GM12878 (cell line): ENCODE data around the gene CSNK1G2. TPM values are rescaled to one million over a fixed set of nuclear protein-coding genes. Genes with fewer than 3 reads are reported as not detected.

Source experiments
- ATAC-seq: fragments of 200-7000 bp; cut with Tn5 transposase; 3 replicates; pipeline ENCODE4 v1.9.1; 2020; ENCODE audit warnings: mild to moderate bottlenecking, moderate library complexity
- BruUV-seq: library from RNA; stranded (reverse); fragments of 400-500 nt; replicated peaks from 2 replicates; lab custom pipeline; 2021; lab: Mats Ljungman, UMichigan
- CTCF ChIA-PET: fragments of 300-600 bp; sonication (Branson Sonifier 250); formaldehyde crosslinking; extraction: SDS; loops from one replicate; lab custom pipeline; 2021; ENCODE audit warnings: inconsistent platforms; lab: Yijun Ruan, JAX
- POLR2A ChIA-PET: fragments of 350-600 bp; formaldehyde crosslinking; extraction: SDS; loops from one replicate; lab custom pipeline; 2021; ENCODE audit warnings: inconsistent platforms; lab: Charles Lee
- RAD21 ChIA-PET: fragments of 300-600 bp; sonication (Branson Sonifier 250); formaldehyde crosslinking; loops from one replicate; lab custom pipeline; 2023; ENCODE audit warnings: antibody characterized with exemption; ENCODE audit not compliant: unreplicated experiment; lab: Charles Lee
- SMC1A ChIA-PET: fragments of 300-600 bp; sonication (Branson Sonifier 250); formaldehyde crosslinking; loops from one replicate; lab custom pipeline; 2023; ENCODE audit not compliant: unreplicated experiment, uncharacterized antibody; lab: Charles Lee
- DNase-seq: peaks from one replicate; pipeline ENCODE4 v3.0.0-alpha.2; 2011; ENCODE audit warnings: low read depth, low spot score
- FAIRE-seq: peaks from 3 replicates; lab custom pipeline; 2011; peaks lifted over from hg19 to GRCh38; lab: Jason Lieb, UNC
- H2AFZ ChIP-seq: 2 replicates; pipeline ENCODE4 v1.6.0; 2011; ENCODE audit warnings: low read depth, low read length, control low read depth; ENCODE audit not compliant: control insufficient read depth
- H3K27ac ChIP-seq: 2 replicates; pipeline ENCODE4 v1.5.1; 2011; ENCODE audit warnings: control low read depth; ENCODE audit not compliant: control insufficient read depth, insufficient read depth
- H3K27me3 ChIP-seq, 2 experiments: replicated peaks in 1 of 2; 2 replicates each; pipeline versions ENCODE4 v1.6.0 to v1.6.1; 2011; ENCODE audit warnings: low read length in 1 of 2; ENCODE audit not compliant: control insufficient read depth in 2 of 2, insufficient read depth in 2 of 2
- H3K36me3 ChIP-seq, 2 experiments: 2 replicates each; pipeline ENCODE4 v1.5.1; 2011; ENCODE audit warnings: low read length in 1 of 2; ENCODE audit not compliant: control insufficient read depth in 2 of 2, insufficient read depth in 2 of 2
- H3K4me1 ChIP-seq: 2 replicates; pipeline ENCODE4 v1.6.1; 2011; ENCODE audit warnings: mild to moderate bottlenecking, low read length, moderate library complexity, mixed read lengths; ENCODE audit not compliant: control insufficient read depth, insufficient read depth
- H3K4me2 ChIP-seq: 2 replicates; pipeline ENCODE4 v1.6.0; 2011; ENCODE audit warnings: control low read depth; ENCODE audit not compliant: control insufficient read depth, insufficient read depth
- H3K4me3 ChIP-seq: fragments of 200-600 bp; sonication (generic); 2 replicates; pipeline ENCODE4 v1.5.1; 2016
- H3K79me2 ChIP-seq: 2 replicates; pipeline ENCODE4 v1.6.0; 2011; ENCODE audit warnings: low read length; ENCODE audit not compliant: control insufficient read depth, insufficient read depth
- H3K9ac ChIP-seq: 2 replicates; pipeline ENCODE4 v1.8.0; 2011; ENCODE audit warnings: low read length, control low read depth, mixed read lengths; ENCODE audit not compliant: control insufficient read depth, insufficient read depth
- H3K9me3 ChIP-seq: replicated peaks from 3 replicates; pipeline ENCODE4 v1.5.1; 2011; ENCODE audit warnings: mild to moderate bottlenecking, low read length; ENCODE audit not compliant: control insufficient read depth, insufficient read depth
- H4K20me1 ChIP-seq: 2 replicates; pipeline ENCODE4 v1.6.0; 2011; ENCODE audit not compliant: control insufficient read depth, insufficient read depth
- ATF3 ChIP-seq: IDR thresholded peaks from 2 replicates; pipeline ENCODE4 v1.6.1; 2011; ENCODE audit warnings: low read depth, mild to moderate bottlenecking, low read length, moderate library complexity, borderline replicate concordance; ENCODE audit errors: extremely low read depth
- BCL3 ChIP-seq: IDR thresholded peaks from 2 replicates; pipeline ENCODE4 v1.6.1; 2011; ENCODE audit warnings: borderline replicate concordance, low read depth, mild to moderate bottlenecking, moderate library complexity, low read length; ENCODE audit not compliant: insufficient read depth, poor library complexity, severe bottlenecking
- BHLHE40 ChIP-seq, 2 experiments: fragments of 450-650 bp in 1 of 2; IDR thresholded peaks; 2 replicates each; pipeline ENCODE4 v1.6.1; 2011 to 2017; ENCODE audit warnings: low read depth in 2 of 2, borderline replicate concordance in 1 of 2, improper control_type of control experiment in 1 of 2, low read length in 1 of 2, mild to moderate bottlenecking in 1 of 2
- HSF1 ChIP-seq: fragments of 150-350 bp; IDR thresholded peaks from 2 replicates; pipeline ENCODE4 v1.6.1; 2014; ENCODE audit warnings: mild to moderate bottlenecking, low read depth, low read length
- JUND ChIP-seq: IDR thresholded peaks from 2 replicates; pipeline ENCODE4 v1.6.1; 2012; ENCODE audit warnings: low read depth, mild to moderate bottlenecking, low read length, improper control_type of control experiment, moderate library complexity
- KLF5 ChIP-seq: fragments of 450-650 bp; IDR thresholded peaks from 2 replicates; pipeline ENCODE4 v1.6.1; 2014; ENCODE audit warnings: mild to moderate bottlenecking; ENCODE audit not compliant: partially characterized antibody
- MLLT1 ChIP-seq: fragments of 450-650 bp; IDR thresholded peaks from 2 replicates; pipeline ENCODE4 v1.6.1; 2016; ENCODE audit warnings: mild to moderate bottlenecking
- MYB ChIP-seq: fragments of 150-350 bp; IDR thresholded peaks from 2 replicates; pipeline ENCODE4 v1.6.1; 2014; ENCODE audit warnings: mild to moderate bottlenecking, low read depth, low read length, borderline replicate concordance
- MYC ChIP-seq: IDR thresholded peaks from 2 replicates; pipeline ENCODE4 v1.6.1; 2011; ENCODE audit warnings: mild to moderate bottlenecking, low read length, moderate library complexity, inconsistent platforms; ENCODE audit not compliant: insufficient read depth, insufficient replicate concordance, insufficient read length, severe bottlenecking
- NFXL1 ChIP-seq: fragments of 450-650 bp; IDR thresholded peaks from 2 replicates; pipeline ENCODE4 v1.6.1; 2017; ENCODE audit warnings: antibody characterized with exemption, mild to moderate bottlenecking, borderline replicate concordance
- PKNOX1 ChIP-seq: fragments of 450-650 bp; IDR thresholded peaks from 2 replicates; pipeline ENCODE4 v1.6.1; 2016; ENCODE audit warnings: mild to moderate bottlenecking
- RUNX3 ChIP-seq: IDR thresholded peaks from 2 replicates; pipeline ENCODE4 v1.6.1; 2012; ENCODE audit warnings: low read length, inconsistent platforms
- USF2 ChIP-seq: IDR thresholded peaks from 2 replicates; pipeline ENCODE4 v1.6.1; 2011; ENCODE audit warnings: low read depth, low read length, improper control_type of control experiment, borderline replicate concordance
- WRNIP1 ChIP-seq: IDR thresholded peaks from 2 replicates; pipeline ENCODE4 v1.6.1; 2011; ENCODE audit warnings: low read depth, low read length, improper control_type of control experiment, borderline replicate concordance
- ZNF622 ChIP-seq: fragments of 450-650 bp; IDR thresholded peaks from 2 replicates; pipeline ENCODE4 v1.6.1; 2017; ENCODE audit warnings: mild to moderate bottlenecking, inconsistent platforms
- WGBS: methylation state at CpG from one replicate; pipeline ENCODE4 v1.1.6; 2016; ENCODE audit warnings: low lambda C conversion rate; ENCODE audit not compliant: insufficient replicate concordance, insufficient coverage; ENCODE audit errors: missing lambda C conversion rate; 5-methylcytosine and 5-hydroxymethylcytosine counted together
- in situ Hi-C: fragments of 300-500 bp; cut with MboI; formaldehyde crosslinking; loops from 9 replicates; pipeline ENCODE4 v1.14.3; 2018; ENCODE audit warnings: mixed read lengths
- intact Hi-C: fragments of 100-400 bp; cut with micrococcal nuclease; formaldehyde crosslinking; loops from one replicate; pipeline ENCODE4 v1.14.2; 2022; ENCODE audit not compliant: unreplicated experiment
- polyA plus RNA-seq, 11 experiments: library from polyadenylated mRNA; depleted of rRNA in 4 of 11; unstranded in 6 of 11; stranded (reverse) in 5 of 11; fragments of >200 nt; fragmentation: Nextera tagmentation in 4 of 11; fragmentation: Illumina TruSeq in 1 of 11; extraction: Ambion mirVana in 4 of 11; extraction: Trizol in 1 of 11; gene quantifications; 1 replicate in 1 of 11; 2 replicates in 10 of 11; pipeline versions ENCODE4 v1.2.1 to v1.2.3, GENCODE V29; 2011 to 2016; ENCODE audit warnings: inconsistent platforms in 2 of 11, missing spikeins in 2 of 11, low read depth in 1 of 11
- total RNA-seq, 4 experiments: library from RNA; depleted of rRNA in 3 of 4; stranded (reverse); fragments of >200 nt in 3 of 4; fragmentation: Illumina TruSeq in 1 of 4; extraction: Trizol in 1 of 4; gene quantifications; 2 replicates each; pipeline versions ENCODE4 v1.2.1 to v1.2.3, GENCODE V29; 2013 to 2021

Gene CSNK1G2
- total and polyA plus RNA-seq, 10 of the 15 experiments (the other 5 are each of a cell fraction or from before 2014, with no cell fraction given), result 0.64 to 109 (median 25.0) TPM

- DNase-seq (no peak), ATAC-seq (no peak), FAIRE-seq (no peak)
- peaks cover 36% of the 10 kb centered on the region for H3K79me2 ChIP-seq
- no peak overlapping the region for H3K27ac ChIP-seq
- WGBS, result 92% methylated on average over 10 of the region's 10 CpGs
- H4K20me1 ChIP-seq, result no peaks in the 10 kb centered on the region
- ChIA-PET CTCF (interaction anchor here (0.6 kb wide), 1 partner anchor 563 kb away, joined by 3 read pairs; no protein-coding TSS in a partner anchor), POLR2A (interaction anchor here (0.7 kb wide), 1 partner anchor 9 kb away, joined by 3 read pairs; no protein-coding TSS in a partner anchor), RAD21 (no interaction called here), SMC1A (no interaction called here)
- H2AFZ ChIP-seq, result no peak overlapping the region
- no peaks in the 10 kb centered on the region; a peak in 1 of 4 replicates for H3K36me3 ChIP-seq
- H3K4me3 ChIP-seq, result no peak overlapping the region
- intact Hi-C loops (loop anchor here (5.0 to 10.0 kb wide), 2 partner anchors 110 to 188 kb away; partner anchors contain the start of genes BTBD2, IZUMO4 and MOB3A), in situ Hi-C loops (no loop called here)
- no peak for TF ChIP-seq BCL3
- TF ChIP-seq KLF5, result no peak
- no peak for TF ChIP-seq MYC
- no peak for TF ChIP-seq RUNX3
- no peak for TF ChIP-seq JUND
- no peak for TF ChIP-seq WRNIP1
- no peak for TF ChIP-seq USF2
- TF ChIP-seq MLLT1, result no peak
- TF ChIP-seq PKNOX1, result no peak
- TF ChIP-seq HSF1, result no peak
- no peak for TF ChIP-seq NFXL1
- TF ChIP-seq ZNF622, result no peak
- TF ChIP-seq ATF3, result no peak
- TF ChIP-seq BHLHE40 (IDR thresholded peaks at IDR 0.05; ENCODE audit: borderline replicate concordance in 1 of 2, low read depth in 2 of 2, low read length in 1 of 2), result no peak
- TF ChIP-seq MYB, result no peak
- no peaks in the 10 kb centered on the region for H3K9me3 ChIP-seq
- no TSS peak for BruUV-seq
- no peak overlapping the region; the same call in 1 of the 2 replicates for H3K4me2 ChIP-seq
- H3K27me3 ChIP-seq, result no peaks in the 10 kb centered on the region
- peaks cover 37% of the 10 kb centered on the region for H3K4me1 ChIP-seq
- H3K9ac ChIP-seq, result no peak overlapping the region
These were observed 33.9 kb upstream of the CSNK1G2 start for GRCh38 chr19:1906985-1907562.
